HG03378 (cell line): Measurements from ENCODE around the gene EML3.

Experiments used
- ATAC-seq: cut with Tn5 transposase; IDR thresholded peaks from one replicate; pipeline ENCODE4 v1.9.1; 2021; ENCODE audit warnings: mild to moderate bottlenecking, moderate library complexity; ENCODE audit not compliant: unreplicated experiment

The EML3 gene

DNA sequence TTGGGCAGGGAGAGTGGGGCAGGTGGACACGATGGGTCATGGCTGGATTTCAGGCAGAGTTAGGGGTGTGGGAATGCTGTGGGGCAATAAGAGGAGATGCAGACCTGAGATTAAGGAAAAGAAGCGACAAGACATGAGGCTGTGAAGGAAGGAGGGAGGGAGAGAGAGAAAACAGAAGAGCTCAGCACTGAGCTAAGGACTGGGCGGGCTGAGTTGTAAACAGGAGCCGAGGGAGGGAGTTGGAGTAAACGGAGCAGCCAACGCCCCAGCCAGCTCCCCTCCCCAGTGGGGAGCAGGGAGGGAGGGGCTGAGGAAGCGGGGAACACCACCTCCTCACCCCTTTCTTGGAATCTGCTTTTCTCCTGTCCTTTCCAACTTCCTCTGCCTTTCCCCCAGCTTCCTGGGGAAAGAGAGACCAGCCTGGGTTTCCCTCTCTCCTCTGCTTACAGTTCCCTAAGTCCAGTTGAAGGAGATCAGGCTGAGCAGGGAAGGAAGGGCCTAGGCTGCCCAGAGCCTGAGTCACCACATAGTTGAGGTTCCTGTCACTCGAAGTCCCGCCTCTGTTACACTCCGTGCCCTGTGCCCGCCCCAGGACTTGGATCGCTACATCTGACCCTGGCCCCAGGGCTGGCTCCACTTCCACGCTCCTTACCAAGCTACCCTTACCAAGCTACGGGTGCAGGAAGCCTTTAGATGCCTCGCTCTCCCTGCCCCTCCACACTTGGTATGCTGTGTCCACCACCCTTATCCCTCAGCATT is 59.3 kb downstream of the EML3 start:
- no peak for ATAC-seq

DNA sequence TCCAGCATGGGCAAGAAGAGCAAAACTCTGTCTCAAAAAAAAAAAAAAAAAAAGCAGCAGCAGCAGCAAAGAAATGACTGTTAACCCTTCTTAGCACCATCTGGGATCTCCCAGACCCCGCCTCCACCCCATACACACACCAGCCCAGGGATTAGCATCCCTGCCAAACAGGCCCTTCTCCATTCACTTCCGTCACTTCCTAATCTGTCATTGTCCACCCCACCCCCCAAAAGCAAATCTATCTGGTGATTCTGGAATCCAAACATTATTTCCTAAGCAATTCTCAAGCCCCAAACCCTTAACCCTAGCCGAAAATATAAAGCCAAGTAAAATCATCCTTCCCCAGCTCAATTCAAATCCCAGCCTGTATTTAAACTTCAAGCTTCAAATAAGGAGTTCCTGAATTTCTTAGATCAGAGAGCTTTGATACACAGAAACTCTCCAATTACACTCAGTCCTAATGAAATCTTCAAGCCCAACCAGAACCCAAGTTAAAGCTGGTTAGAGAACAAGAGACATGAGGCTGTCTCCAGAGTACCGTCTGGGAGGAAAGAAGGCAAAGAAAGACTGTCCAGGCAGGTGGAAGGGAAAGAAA is 60.0 kb downstream of the EML3 start:
- no peak for ATAC-seq
